ENCODE measurements around the gene PTPRT.
"Not testable (repeated sequence)": the region's sequence is repeated elsewhere in the genome, so short reads cannot be mapped to it uniquely, and the experiment has no call there.

PTPRT gene

DNA sequence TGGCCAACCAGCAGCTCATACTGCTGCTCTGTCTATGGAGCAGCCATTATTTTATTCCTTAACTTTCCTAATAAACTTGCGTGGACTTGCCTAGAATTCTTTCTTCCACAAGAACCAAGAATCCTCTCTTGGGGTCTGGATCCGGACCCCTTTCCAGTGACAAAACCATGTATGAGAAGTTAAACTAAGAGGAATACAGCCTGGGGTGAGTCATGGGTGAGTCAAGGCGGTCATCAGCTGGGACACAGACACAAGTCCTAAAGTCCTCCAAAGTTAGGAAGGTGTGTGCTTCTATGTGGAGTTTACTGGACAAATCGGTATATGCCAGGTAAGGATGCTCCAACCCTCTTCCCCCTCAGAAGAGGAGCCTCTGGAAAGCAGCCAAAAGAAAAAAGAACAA, 881.5 kb downstream of the PTPRT start:
- DNase-seq (ENCODE audit: low read depth in 2 of 2) = no peak

DNA sequence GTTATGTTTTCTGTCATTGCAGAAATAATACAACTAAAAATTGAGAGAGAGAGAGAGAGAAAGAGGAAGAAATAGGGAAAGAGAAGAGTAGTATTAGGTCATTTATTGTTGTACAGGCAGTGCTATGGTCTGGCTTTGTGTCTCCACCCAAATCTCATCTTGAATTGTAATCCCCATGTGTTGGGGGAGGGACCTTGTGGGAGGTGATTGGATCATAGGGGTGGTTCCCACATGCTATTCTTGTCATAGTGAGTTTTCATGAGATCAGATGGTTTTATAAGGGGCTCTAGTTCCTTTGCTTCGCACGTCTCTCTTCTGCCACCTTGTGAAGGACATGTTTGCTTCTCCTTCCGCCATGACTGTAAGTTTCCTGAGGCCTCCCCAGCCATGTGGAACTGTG, 894.1 kb downstream of the PTPRT start:
- no peak for DNase-seq (ENCODE audit: low read depth in 2 of 2)

DNA sequence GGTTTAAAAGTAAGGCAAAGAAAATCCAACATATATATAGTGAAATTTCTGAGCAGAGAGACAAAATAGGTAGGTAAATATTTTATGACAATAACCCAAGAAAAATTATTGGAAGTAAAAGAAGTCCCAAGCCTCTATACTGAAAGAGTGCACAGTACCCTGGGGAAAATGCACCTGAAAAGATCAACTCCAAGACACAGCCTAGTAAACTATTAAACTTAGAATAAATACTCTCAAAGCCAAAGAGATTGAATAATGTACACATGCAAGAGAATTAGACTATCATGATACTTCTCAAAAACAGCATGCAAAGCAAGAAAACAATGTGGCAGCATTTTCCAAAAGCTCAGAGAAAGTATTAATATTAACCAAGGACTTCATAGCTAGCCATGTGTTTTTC, 894.7 kb downstream of the PTPRT start:
- DNase-seq (ENCODE audit: low read depth in 2 of 2) = no peak

DNA sequence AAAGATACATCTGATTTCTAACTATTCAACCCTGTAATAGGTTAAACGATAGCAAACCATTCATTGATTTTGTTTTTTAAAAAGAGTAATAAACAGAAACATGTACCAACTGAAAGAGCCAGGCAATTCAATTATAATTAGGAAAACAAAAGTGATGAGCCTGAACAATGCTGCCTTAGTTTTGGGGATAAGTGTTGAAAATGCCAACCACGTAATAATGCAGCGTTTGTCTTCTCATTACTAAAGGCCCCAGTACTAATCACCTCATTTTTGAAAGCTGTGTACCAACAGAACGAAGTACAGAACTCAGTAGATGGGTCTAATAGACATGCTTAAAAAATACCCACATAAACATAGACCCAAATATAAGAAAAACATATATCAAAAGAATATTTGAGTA, 907.9 kb downstream of the PTPRT start:
- no peak for DNase-seq (ENCODE audit: low read depth in 2 of 2)

DNA sequence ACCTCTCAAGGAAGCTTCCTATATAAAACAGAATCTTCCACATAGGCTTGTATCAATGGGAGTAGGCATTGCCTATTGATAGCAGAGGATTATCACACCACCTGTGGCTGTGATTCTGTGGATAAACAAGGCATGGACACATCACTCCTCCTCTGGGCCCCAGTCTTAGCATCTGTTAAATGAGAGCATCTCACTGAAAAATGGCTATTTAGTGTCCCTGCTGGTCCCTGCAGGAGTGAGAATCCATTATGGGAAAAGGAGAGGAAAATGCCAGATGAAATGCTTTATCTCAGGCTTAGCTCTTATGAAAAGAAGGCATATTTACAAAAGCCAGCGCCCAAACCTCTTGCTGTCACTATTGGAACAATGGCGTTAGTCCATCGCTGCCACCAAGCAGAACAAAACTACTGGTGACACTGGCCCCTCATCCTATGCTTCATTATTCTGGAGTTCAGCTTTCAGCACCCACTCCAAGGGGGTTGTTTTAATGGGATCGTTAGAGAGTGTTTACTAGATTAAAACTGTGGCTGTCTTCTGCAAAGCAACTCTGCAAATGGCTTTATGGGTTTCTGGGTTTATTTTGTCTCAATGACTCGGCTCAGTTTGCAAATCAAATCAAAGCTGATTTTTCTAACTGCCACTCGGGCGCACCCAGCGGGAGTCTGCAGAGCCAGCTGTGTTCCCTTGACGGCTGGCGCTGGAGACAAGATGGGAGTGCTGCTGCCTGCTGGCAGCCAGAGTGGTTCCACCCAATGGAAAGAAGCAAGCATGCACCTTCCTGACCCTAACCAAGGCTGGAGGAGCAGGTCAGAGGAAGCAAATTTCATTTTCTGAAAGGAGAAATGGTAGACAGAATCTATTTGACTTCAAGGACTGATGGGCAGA, 912.7 kb downstream of the PTPRT start:
- DNase-seq (ENCODE audit: low read depth in 2 of 2) = no peak

DNA sequence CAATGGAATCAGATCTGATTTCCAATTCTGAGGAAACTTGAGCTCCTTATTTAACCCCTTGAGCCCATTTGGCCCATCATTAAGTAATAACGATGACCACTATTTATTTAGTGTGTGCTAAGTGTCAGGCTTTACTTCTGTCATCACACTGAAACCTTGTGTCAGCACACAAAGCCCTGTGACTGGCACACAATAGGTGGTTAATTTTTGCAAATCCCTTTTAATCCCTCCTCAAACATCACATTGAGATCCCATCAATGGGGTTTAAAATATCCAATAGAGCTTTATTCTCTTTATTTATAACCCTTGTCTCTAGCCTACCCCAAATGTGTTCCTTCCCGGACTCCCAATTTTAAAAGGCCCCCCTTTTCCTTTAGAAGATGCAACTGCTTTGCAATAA, 914.7 kb downstream of the PTPRT start:
- no peak for DNase-seq (ENCODE audit: low read depth in 2 of 2)

DNA sequence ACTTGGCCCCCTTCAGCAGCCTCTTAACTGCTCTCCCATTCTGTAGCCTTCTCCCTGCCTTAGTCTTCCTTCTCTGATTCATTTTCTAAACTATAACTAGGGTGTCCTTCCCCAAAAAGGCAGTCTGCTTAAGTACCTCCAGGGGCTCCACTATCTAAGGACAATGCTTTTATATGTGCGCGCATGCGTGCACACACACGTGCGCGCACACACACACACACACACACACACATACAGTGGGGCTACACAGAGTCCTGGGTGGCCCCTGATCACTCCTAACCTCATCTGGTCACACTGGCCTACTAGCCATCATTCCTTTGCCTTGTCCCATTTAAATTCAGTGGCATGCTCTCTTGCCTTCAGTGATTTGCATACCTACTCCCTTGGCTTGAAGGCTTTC, 917.2 kb downstream of the PTPRT start:
- no peak for DNase-seq (ENCODE audit: low read depth in 2 of 2)

DNA sequence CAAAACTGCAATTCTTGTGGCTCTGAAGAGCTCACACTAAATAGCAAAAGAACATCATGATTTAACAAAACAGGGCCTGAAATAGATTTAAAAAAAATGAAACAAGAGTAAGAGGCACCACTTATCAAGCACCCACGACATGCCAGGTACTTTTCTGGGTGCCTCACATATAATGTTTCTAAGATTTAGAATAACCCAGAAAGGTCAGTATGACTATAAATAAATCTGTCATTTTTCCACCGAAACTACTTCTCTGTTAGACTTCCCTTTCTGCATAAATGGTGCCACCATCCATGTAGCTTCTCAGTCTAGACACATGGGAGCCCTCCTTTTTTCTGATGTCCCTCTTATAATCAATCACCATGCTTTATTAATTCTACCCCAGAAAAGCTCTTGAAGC, 919.2 kb downstream of the PTPRT start:
- no peak for DNase-seq (ENCODE audit: low read depth in 2 of 2)

DNA sequence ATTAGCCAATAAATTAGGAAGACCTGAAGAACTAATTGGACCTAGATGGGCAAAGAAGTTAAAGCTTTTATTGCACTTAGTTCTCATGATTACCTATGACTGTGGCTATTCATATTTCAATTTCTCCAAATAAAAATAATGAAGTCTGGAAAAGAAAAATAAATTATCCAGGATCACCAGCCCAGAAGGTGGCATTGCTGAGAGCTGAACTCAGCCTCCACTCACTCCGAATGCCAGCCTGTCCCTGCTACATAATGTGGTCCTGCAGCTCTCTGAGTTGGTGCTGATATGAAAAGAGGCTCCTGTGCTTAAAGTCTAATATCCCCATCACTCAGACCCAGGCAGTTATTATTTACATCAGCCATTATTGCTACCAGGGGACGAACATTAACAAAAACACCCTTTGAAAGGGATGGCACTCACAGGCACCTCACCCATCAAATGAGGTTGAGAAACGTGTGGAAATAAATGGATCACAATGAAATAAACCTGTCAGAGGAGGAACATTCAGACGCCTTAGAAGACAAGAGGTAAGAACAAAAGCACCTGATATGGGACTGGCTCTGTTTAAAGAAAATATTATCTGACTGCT, 921.8 kb downstream of the PTPRT start:
- DNase-seq (ENCODE audit: low read depth in 2 of 2) = no peak

DNA sequence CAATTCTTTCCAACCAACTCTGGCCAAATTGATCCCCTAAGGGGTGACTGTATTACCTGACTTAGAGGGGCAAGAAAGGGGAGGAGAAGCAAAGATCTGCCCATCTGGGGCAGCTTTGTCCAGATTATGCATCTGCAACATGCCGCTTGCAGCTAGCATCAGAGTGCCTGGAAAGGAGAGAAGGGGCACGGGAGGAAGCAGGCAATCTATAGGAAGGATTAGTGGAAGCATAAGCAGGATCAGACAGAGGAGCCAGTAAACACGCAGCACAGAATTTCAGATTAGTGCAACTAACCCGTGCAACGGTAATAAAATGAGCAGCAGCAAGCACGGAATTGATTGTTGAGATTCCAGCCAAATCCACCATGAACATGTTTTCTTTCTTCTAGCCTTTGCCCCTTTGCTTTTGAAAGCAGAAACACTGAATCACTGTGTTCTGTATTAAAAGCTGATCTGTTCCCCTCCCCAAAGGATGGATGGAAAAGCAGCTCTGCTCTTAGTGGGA, 927.9 kb downstream of the PTPRT start:
- DNase-seq (ENCODE audit: low read depth in 2 of 2) = no peak

DNA sequence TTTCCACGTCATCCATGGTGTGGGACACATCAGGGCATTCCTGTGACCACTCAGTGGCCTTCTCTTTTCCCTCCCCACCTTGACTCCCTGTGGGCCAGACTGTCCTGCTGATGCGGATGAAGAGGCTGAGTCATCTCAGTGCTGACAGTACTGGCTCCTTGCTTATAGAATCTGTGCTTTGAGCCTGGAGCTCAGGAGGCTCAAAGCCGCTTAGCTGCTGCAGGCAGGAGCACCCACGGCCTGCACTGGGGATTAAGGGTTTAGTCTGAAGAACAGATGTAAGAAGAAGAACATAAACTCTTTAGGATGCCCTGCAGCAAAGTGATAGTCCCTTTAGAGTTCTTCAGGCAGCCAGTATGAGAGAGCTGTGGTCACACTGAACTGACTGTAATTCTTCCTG, 929.5 kb downstream of the PTPRT start:
- DNase-seq (ENCODE audit: low read depth in 2 of 2) = no peak

DNA sequence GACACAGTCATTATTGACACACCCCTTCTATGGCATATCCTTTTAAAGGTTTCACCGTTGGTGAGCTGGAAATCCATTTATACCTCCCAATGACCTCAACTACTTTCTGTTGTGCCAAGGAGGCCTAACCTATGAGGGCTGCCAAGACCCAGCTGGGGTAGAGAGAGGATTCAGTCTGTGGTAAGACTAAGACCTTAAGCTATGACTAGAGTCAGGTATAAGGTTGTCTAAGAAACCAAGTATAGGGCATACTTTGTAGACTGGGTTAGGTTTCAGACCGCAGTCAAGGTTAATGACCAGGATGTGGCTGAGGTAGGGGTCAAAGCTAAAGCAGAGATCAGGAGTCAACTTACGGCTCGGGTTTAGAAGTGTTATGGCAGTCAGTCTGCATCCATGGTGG, 930.3 kb downstream of the PTPRT start:
- DNase-seq (ENCODE audit: low read depth in 2 of 2) = no peak

DNA sequence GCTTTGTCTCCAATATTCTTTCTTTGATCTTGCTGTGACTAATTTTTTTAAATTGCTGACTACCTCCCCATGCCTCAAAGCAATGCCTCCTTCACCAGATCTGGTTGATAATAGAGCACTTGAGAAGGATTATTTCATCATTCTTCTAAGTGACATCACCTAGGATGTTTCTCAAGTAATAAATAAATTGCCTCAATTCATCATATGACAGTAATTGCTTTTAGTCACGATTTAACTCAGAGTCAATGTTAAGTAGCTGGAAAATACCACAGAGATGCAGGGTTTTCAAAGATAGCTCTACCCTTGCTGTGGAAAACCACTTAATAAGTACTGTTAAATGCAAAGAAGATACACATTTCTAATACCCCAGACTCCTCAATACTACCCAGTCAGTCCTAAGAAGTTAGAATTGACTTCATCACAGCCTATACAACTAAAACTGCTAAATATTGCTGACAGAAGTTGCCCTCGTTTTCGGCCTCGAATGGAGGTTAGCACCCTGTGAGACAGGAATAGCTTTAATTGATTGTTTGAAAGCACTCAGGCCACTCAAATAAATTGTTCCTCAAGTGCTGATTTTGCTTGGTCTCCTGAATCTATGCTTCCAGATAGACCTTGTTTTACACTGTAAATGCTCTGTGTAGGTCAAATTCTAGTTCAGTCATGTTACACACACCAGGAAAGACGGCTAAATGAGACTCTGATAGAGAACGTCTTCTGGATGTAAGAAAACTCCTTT, 931.0 kb downstream of the PTPRT start:
- no peak for DNase-seq (ENCODE audit: low read depth in 2 of 2)

DNA sequence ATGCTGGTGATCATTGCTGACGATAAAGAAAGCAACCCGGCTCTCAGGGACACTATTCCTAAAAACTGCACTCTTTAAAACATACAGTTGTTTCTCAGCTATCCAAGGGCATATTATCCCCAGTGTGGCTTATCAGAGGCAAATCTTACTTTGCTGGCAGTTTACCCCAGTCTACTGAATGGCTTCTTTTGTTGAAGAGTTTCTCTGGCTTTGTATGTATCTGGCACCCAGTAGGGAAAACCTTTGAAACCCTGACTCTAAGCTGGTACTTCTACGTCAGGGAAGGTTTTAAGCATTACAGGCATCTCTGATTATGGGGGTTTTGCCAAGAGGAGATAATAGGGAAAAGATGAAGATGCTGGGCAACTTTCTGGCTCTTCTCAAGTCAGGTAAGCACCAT, 933.9 kb downstream of the PTPRT start:
- DNase-seq (ENCODE audit: low read depth in 2 of 2) = no peak

DNA sequence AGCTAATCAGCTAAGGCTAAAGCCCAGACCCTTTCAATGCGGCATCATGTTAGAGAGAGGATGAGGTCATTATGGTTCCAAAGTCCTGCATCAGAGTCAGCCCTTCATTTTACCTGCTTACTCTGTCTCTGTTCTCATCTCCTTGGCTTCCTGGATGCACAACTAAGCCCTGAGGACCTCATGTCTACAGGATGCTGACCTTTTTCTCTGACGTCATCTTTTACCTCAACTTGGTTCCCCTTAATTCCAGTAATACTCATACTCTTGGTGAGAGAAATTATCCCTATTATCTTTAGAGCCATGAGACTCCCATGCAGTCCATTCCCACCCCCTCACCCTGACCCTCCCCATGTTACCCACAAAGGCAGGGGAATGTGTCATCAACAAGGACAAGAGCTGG, 935.0 kb downstream of the PTPRT start:
- no peak for DNase-seq (ENCODE audit: low read depth in 2 of 2)

DNA sequence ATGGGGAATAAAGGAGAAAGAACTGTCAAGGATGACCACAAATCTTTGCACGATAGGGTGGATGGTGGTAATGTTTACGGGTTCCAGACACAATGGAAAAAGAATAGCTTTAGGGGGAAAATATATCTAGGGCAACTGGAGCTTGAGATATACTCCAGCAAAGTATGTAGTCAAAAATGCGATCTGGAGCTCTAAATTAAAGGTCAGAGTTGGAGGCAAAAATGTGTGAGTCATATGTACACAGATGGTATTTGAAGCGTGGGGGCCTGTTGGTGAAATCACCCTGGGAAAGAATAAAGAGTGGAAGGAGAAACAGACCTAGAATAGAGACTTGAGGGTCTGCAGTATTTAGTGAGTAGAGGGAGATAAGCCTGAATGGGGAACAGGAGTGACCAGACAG, 937.6 kb downstream of the PTPRT start:
- no peak for DNase-seq (ENCODE audit: low read depth in 2 of 2)

DNA sequence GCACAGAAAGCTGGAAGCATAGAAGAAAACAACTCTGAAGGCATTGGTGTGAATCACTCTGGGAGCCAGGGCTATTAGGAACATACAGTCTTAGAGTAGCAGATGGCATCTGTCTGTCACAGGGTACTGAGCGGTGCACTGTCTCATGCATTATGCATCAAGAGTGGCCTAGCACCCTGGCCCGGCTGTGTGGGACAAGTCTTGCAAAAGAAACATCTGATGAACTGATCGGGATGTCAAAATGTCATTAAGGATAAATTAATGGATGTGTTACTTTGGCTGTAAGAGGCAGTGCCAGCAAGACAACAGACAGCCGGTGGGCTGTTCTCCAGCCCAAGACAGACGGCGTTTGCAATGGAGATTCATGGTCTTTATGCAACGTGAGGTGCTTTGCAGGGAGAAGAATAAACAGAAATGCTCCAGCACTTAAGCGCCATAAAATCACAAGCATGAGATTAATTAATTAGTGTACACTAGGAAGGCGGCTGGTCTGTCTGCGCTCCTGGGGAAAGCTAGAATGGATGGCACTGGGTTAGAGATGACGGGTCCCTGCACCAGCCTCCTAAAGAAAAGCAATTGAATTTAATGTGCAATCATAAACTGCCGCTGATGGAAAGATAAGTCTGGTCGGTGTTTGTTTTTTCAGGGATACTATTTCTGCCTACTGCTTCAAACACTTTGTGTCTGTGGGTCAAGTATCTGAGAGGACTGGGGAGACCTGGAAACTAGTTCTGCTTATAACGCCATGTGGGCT, 970.9 kb downstream of the PTPRT start:
- DNase-seq (ENCODE audit: low read depth in 2 of 2) = no peak

DNA sequence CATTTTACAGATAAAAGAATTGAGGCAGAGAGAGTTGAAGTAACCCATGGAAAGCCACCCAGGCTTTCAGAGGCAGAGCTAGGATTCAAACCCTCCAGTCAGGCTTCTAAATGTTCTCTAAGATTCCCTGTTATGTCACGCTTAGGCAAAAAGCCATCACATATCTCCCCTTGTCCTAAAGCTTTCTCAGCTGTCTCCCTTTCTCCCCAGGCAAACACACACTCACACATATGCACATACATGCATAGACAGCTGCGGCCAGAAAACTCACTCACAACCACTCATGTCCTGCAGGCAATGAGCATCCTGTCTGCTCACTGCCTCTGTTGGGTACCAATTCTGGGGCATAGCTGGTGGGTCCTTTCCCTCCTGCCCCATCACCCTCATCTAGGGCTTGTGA, 975.6 kb downstream of the PTPRT start:
- DNase-seq (ENCODE audit: low read depth in 2 of 2) = no peak

DNA sequence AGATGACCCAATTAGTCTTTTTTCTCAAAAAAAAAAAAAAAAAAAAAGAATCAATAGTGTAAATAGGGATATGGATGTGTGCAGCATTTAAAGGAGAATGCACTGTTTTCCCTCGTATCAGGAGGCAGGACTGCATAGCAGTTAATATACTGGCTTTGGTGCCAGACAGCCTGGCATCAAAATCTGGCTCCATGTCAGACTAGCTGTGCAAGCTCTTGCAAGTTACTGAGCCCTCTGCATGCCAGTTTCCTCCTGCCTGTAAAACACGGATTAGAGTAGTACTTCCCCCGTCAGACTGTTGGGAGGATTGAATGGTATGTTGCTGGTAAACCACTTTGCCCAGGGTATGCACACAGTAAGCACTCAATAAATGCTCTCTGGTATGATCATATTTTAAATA, 977.3 kb downstream of the PTPRT start:
- no peak for DNase-seq (ENCODE audit: low read depth in 2 of 2)

DNA sequence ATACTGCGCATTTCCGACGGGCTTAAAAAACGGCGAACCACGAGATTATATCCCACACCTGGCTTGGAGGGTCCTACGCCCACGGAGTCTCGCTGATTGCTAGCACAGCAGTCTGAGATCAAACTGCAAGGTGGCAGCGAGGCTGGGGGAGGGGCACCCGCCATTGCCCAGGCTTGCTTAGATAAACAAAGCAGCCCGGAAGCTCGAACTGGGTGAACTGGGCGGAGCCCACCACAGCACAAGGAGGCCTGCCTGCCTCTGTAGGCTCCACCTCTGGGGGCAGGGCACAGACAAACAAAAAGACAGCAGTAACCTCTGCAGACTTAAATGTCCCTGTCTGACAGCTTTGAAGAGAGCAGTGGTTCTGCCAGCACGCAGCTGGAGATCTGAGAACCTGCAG, 983.1 kb downstream of the PTPRT start:
- DNase-seq (ENCODE audit: low read depth in 2 of 2) = not testable (repeated sequence)

DNA sequence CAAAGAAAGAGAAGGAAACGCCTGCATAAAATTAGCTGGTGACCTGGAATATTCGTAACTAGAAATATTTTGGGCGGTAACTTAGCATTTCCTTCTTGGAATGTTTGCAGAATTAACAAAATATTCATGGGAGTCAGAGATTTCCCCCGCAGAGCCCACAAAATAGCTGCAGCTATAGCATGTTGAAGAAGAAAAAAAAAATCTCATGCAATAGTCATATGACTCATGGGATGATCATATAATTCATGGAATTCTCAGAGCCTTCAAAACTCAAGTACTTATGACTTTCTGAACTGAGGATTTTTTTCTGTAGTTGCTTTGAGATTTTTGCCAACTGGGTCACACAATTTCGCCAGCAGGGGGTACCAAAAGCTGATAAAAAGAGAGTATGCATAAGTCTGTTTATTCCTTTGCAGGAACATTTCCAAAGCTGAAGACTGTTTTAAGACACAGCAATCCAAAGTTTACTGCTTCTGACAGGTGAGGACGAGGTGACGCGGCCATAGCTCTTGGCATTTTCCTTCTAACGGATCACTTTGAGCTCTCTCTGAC, 985.5 kb downstream of the PTPRT start:
- no peak for DNase-seq (ENCODE audit: low read depth in 2 of 2)

DNA sequence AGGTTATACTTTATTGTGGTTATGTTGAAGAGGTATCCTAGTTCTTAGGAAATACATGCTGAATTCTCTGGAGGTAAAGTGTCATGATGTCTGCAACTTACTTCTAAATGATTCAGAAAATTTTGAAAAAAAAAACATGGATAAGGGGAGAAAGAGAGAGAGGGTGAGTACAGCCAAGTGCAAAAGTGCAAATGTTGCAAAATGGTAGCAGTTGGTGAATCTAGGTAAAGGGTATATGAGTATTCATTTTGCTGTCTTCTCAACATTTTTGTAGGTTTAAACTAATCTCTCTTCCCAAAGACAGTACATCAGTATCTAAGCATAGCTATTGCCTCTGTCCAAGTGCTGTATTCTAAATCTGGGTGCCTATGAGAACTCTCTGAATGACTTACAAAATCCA, 992.1 kb downstream of the PTPRT start:
- DNase-seq (ENCODE audit: low read depth in 2 of 2) = no peak

Measured in stimulated activated CD4-positive, alpha-beta T cell treated with anti-CD3 and anti-CD28 coated beads, Interleukin-4, amount 100 ng/mL, for 48 hours (primary cell).